ENCODE measurements around the gene CCSER1. TPM values are rescaled to one million over a fixed set of nuclear protein-coding genes. Genes with fewer than 3 reads are reported as not detected.

CCSER1 gene
- total RNA-seq, 1 donor from 2014 or later = 1.1 TPM

DNA sequence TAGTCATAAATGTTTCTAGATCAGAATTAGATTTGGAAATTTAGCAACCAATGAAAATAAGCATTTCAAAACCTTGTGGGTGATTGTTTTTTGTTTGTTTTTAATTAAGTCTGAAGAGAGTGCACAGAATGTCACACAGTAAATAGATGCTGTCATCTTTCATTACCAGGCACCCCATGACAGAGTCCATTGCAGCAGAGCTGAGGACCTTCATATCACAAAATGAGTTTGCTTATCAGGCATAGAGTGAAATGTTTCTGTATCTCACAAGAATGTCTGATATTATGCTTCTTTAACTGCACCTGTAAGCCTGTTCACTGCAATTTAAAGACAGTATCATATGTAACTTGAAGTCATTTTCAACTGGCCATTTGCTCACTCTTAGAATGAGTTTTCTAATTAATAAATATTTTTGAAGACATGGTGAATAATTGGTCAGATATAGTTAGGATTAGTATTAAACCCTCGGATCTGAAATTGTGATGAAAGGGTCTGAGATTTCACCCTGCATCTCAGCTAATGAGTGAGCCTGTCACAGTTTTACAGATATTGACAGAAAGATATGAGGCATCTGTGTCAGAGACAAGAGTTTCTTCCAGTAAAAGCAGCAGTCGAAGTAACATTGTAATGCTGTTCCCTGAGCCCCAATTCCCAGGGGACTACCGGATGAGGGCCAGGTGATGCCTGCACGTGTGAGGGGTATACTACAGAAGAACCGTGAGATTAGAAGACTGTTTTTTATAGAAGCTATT, 416.4 kb downstream of the CCSER1 start:
- no peak for DNase-seq (ENCODE audit: low read depth, low spot score)

DNA sequence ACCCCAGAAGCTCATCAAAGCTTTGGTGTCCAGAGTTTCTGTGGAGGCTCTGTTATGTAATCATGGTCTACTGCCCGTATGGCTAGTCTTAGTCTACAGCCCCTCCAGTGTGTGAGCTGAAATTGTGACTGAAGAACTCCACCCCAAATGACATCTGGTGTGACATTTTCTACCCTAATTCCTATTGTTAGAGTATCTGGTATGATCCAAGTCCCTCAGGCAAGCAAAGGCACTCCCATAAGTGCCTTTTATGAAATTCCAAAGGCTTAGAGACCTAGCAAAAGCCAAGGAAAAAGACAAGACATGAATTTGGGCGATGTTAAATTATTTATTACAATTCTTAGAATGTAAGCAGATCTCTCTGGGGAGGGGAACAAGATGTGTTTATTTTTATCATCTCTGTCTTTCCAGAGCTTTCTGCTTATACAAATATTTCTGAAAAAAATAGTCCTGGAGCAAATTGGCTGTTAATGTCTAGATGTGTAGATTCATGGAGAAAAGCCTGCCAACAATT, 417.4 kb downstream of the CCSER1 start:
- no peak for DNase-seq (ENCODE audit: low read depth, low spot score)

DNA sequence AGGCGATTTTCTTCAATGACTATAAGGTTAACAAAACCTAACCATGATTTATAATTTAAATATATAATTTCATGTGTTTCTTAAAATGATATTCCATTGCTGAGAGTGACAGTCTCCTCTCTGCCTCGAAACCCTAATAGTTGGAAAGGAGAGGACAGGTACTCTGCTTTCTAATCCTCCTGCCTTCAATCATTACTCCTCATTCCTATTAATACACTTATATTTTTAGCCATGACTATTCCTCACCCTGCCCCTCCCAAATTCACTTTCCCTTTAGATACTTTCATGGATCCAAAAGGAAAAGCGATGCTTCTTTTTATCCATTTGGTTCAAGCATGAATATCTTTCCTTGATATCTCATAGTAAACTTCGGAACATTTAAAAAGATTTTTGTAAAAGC, 418.2 kb downstream of the CCSER1 start:
- no peak for DNase-seq (ENCODE audit: low read depth, low spot score)

DNA sequence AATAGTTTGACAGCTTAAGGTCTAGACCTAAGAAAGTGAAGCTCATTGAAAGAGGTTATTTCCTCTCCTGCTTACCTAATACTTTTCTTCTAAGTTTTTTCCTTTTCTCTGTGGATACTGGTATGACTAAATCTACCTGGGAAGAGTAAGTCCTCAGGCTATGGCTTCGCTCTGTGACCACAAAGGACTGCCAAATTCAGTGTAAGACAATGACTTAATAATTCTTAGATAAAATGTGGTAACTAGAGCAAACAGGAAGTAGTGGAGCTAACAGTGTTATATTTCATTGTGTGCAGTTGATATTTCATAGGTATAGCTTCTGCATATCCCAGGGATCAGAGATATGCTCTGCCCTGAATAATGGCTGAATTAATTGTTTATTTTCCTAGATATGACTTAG, 418.9 kb downstream of the CCSER1 start:
- DNase-seq (ENCODE audit: low read depth, low spot score) = no peak

- no peak for DNase-seq (ENCODE audit: low read depth, low spot score)
Observed at GRCh38 chr4:90570615-90571014, 443.4 kb downstream of the CCSER1 start.

GRCh38 chr4:90572996-90573395, 445.8 kb downstream of the CCSER1 start:
- no peak for DNase-seq (ENCODE audit: low read depth, low spot score)

- no peak for DNase-seq (ENCODE audit: low read depth, low spot score)
Observed at GRCh38 chr4:90575371-90575770, 448.2 kb downstream of the CCSER1 start.

DNA sequence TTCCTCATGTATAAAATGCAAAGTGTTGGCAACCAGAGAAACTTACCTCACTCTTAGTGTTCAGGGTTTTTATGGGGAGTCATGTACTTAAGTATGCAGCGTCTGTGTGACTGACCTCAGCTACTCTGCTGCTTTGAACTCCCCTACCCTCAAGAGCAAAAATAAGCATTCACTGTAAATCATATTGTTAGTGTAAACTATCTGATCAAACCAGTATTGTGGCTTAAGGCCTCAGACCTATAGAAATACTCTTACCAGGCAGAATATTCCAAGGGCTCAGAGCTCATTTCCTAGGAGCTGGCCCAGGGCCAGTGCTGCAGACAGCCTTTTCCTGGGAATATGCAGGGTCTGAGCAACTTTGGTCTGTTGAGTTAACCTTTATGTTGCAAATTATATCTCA, 453.1 kb downstream of the CCSER1 start:
- no peak for DNase-seq (ENCODE audit: low read depth, low spot score)

DNA sequence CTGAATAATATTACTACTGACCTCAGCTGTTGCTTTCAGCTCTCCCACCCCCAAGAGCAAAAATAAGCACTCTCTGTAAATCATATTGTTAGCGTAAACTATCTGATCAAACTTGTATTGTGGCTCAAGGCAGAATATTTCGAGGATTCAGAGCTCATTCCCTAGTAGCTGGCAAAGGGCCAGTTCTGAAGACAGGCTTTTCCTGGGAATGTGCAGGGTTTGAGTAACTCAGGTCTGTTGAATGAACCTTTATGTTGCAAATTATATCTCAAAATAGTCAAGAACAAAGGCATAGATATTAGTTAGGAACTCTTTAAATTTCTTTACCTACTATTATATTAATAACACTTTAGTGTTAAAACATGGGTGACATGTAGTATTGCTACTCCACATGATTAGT, 454.9 kb downstream of the CCSER1 start:
- no peak for DNase-seq (ENCODE audit: low read depth, low spot score)

- DNase-seq (ENCODE audit: low read depth, low spot score) = no peak
Observed at GRCh38 chr4:90584051-90584450, 456.9 kb downstream of the CCSER1 start.

DNA sequence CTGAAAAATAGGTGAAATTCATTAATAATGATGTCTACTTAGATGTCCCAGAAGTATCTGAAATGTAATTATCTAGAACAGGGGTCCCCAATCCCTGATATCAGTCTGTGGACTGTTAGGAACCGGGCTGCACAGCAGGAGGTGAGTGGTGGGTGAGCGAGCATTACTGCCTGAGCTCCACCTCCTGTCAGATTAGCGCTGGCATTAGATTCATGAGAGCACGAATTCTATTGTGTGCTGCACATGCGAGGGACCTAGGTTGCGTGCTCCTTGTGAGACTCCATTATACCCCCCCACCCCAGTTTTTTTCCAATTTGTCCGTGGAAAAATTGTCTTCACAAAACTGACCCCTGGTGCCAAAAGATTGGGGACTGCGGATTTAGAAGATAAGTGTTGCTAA, 458.8 kb downstream of the CCSER1 start:
- DNase-seq (ENCODE audit: low read depth, low spot score) = no peak

DNA sequence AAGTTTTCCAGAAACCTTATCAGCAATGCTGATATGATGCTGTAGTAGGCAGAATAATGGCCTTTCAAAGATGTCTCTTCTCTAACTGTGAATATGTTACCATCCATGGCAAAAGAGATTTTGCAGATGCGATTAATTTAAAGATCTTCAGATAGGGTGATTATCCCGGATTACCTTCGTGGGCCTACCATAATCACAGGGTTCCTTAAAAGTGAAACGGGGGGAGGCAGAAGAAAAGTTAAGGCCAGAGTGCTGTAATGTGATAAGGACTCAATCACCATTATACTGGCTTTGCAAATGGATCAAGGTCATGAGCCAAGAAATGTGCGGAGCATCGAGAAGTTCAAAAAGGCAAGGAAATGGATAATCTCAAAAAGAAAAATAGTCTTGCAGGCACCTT, 459.6 kb downstream of the CCSER1 start:
- DNase-seq (ENCODE audit: low read depth, low spot score) = no peak

- DNase-seq (ENCODE audit: low read depth, low spot score) = no peak
Observed at GRCh38 chr4:90597927-90598326, 470.7 kb downstream of the CCSER1 start.

GRCh38 chr4:90598741-90599140, 471.5 kb downstream of the CCSER1 start:
- DNase-seq (ENCODE audit: low read depth, low spot score) = no peak

DNA sequence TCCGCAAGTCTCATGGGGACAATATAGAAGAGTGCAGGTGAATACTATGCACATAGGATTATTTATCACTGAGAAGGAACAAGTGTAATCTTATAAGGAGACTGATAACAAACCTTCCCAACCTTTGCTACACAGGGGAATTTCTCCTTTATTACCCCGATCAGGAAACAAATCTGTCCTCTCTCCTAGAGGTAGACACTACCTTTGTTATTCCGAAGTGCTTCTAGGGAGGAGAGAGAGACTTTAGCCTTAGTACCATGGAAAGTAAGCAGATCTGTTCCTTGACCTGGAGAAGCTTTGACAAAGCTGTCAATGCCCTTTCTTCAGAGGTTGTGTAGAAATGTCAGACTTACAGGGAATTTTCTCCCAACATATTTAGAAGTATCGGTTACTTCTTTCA, 475.5 kb downstream of the CCSER1 start:
- DNase-seq (ENCODE audit: low read depth, low spot score) = no peak

DNA sequence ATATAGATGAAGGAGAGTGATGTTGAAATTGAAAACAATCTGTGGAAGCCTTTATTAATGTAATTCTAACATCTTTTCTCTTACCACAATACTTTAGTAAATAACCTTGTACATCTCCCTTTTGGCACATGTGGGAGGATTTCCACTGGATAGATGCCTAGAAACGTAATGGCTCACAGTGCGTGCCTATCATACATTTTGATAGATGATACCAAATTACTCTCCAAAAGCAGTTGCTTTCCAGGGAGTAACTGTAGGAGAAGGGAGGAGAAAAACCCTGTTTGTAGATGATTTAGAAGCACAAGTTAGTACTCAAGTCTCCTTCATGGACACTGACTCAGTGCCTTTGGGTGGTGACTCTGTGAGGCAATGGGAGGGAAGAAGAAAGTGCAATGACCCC, 476.3 kb downstream of the CCSER1 start:
- no peak for DNase-seq (ENCODE audit: low read depth, low spot score)

DNA sequence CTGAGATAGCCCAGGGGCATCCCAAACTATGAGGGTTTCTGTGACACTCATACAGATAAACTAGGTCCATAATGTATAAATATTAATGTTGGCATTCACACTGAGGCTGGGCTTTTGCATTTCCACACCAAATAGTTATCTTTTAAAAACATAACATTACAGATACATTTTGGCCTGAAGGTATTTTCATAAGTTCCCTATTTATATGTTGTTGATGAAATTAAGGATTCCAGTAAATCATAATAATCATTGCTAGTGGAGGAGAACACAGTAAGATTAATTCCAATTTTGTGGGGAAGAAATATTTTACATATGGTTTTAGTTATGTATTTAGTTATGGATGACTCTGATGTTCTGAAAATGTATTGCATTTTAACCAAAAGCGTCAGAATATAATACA, 479.6 kb downstream of the CCSER1 start:
- no peak for DNase-seq (ENCODE audit: low read depth, low spot score)

GRCh38 chr4:90614371-90614770, 487.2 kb downstream of the CCSER1 start:
- no peak for DNase-seq (ENCODE audit: low read depth, low spot score)

GRCh38 chr4:90621080-90621479, 493.9 kb downstream of the CCSER1 start:
- DNase-seq (ENCODE audit: low read depth, low spot score) = peak; percentile 56

- DNase-seq (ENCODE audit: low read depth, low spot score) = no peak
Observed at GRCh38 chr4:90624781-90625180, 497.6 kb downstream of the CCSER1 start.

DNA sequence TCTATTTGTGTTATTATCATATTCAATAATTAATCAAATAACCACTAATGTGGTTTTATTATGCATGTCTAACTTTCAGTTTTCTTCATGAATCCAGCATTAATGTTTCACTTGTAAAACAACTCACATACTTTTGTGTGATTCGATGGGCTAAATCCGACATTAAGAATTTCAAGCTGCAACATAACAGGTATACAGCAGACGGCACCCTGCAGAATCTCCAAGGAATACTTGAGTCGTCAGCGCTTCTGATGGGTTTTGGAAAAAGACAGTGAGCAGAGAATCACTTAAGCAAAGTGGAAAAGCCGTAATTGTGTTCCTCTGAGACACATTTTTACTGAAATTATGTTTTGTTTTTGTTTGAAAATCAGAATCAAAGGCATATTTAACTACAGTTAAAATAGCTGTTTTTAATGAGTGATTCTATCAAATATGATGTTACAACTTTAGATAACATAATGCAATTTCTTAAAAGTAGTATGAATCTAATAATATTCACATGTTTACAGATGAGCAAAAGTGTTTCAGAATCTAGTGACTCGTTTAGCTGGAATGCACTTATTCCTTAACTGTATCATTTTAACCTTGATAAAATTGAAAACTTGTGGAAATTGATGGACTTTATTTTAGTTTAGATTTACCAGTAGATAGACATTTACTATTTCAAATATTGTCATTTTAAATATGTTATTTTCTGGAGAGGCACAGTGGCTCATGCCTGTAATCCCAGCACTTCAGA, 514.8 kb downstream of the CCSER1 start:
- DNase-seq (ENCODE audit: low read depth, low spot score) = no peak

- DNase-seq (ENCODE audit: low read depth, low spot score) = no peak
Observed at GRCh38 chr4:90643156-90643555, 516.0 kb downstream of the CCSER1 start.

- no peak for DNase-seq (ENCODE audit: low read depth, low spot score)
Observed at GRCh38 chr4:90648311-90648710, 521.1 kb downstream of the CCSER1 start.
